Body of pancreas (tissue), 4 donors: ENCODE results near the gene DLX4.

ENCODE experiments used
- POLR2A ChIP-seq, 3 donors: fragments of 450-650 bp; IDR thresholded peaks; one replicate each; pipeline ENCODE4 v1.6.1; 2016; ENCODE audit warnings: antibody characterized with exemption in 3 of 3, mild to moderate bottlenecking in 2 of 3
- TF ChIP-seq, protein P1 (sequence below), 7 experiments: fragments of 450-650 bp in 4 of 7; fragments of 200-600 bp in 3 of 7; sonication (generic) in 3 of 7; IDR thresholded peaks; one replicate each; pipeline ENCODE4 v1.5.1; 2016 to 2019; ENCODE audit warnings: antibody characterized with exemption in 7 of 7

DNA sequence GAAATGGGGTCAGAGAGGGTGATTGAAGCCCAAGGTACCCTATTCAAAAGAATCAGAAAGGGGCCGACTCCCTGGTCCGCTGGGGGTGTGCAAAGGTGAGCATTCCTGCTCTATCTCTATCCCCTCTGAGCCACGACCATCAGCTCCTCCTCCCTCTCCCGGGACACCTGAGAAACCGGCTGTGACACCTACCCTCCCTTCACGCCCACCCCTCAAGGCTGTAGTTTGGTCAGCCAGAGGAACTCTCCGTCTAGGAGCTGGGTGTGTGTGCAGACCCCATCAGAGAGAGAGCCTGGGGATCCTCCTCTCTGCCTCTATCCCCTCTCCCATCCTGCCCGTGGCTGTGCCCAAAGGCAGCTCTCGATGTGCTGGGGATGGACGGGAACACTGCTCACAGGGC, 27.6 kb upstream of the DLX4 start:
- TF ChIP-seq, protein P1, sequence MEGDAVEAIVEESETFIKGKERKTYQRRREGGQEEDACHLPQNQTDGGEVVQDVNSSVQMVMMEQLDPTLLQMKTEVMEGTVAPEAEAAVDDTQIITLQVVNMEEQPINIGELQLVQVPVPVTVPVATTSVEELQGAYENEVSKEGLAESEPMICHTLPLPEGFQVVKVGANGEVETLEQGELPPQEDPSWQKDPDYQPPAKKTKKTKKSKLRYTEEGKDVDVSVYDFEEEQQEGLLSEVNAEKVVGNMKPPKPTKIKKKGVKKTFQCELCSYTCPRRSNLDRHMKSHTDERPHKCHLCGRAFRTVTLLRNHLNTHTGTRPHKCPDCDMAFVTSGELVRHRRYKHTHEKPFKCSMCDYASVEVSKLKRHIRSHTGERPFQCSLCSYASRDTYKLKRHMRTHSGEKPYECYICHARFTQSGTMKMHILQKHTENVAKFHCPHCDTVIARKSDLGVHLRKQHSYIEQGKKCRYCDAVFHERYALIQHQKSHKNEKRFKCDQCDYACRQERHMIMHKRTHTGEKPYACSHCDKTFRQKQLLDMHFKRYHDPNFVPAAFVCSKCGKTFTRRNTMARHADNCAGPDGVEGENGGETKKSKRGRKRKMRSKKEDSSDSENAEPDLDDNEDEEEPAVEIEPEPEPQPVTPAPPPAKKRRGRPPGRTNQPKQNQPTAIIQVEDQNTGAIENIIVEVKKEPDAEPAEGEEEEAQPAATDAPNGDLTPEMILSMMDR (IDR thresholded peaks at IDR 0.05), result no peak
- no peak for TF ChIP-seq POLR2A (IDR thresholded peaks at IDR 0.05)
